Neural cell (in vitro differentiated cells): ENCODE measurements around the gene CYB5RL. TPM values are rescaled to one million over a fixed set of nuclear protein-coding genes. Genes with fewer than 3 reads are reported as not detected.

Experiments
- H2AFZ ChIP-seq: fragments of 200-600, 300-800 bp; sonication (generic), shearing (Covaris generic); 2 replicates; pipeline ENCODE4 v1.6.0; 2014; ENCODE audit warnings: low read depth, mild to moderate bottlenecking, antibody characterized with exemption, low read length, moderate library complexity
- H3F3A ChIP-seq: fragments of 200-600 bp; shearing (Covaris generic); 2 replicates; pipeline ENCODE4 v1.6.1; 2016; ENCODE audit warnings: mild to moderate bottlenecking, moderate library complexity, mixed read lengths, antibody characterized with exemption, low read length; ENCODE audit not compliant: insufficient read depth, poor library complexity, severe bottlenecking
- H3K27ac ChIP-seq: fragments of 200-600, 300-800 bp; sonication (generic), shearing (Covaris generic); 2 replicates; pipeline ENCODE4 v1.5.1; 2014; ENCODE audit warnings: mild to moderate bottlenecking, low read length, moderate library complexity
- H3K27me3 ChIP-seq: fragments of 300-800, 200-600 bp; sonication (generic), shearing (Covaris generic); 2 replicates; pipeline ENCODE4 v1.6.0; 2014; ENCODE audit warnings: mild to moderate bottlenecking, low read depth, low read length, moderate library complexity; ENCODE audit not compliant: insufficient read depth
- H3K36me3 ChIP-seq: fragments of 300-800, 200-600 bp; sonication (generic), shearing (Covaris generic); 2 replicates; pipeline ENCODE4 v1.5.1; 2014; ENCODE audit warnings: mild to moderate bottlenecking, antibody characterized with exemption, low read length, moderate library complexity; ENCODE audit not compliant: insufficient read depth
- H3K4me2 ChIP-seq: fragments of 300-800, 200-600 bp; sonication (generic), shearing (Covaris generic); 2 replicates; pipeline ENCODE4 v1.6.0; 2014; ENCODE audit warnings: mild to moderate bottlenecking, low read length
- H3K4me3 ChIP-seq: fragments of 300-800, 200-600 bp; sonication (generic), shearing (Covaris generic); 2 replicates; pipeline ENCODE4 v1.5.1; 2014; ENCODE audit warnings: mild to moderate bottlenecking, low read length, moderate library complexity
- H3K79me2 ChIP-seq: fragments of 200-600 bp; shearing (Covaris generic); replicated peaks from 2 replicates; pipeline ENCODE4 v1.6.0; 2014; ENCODE audit warnings: mild to moderate bottlenecking, low read length, moderate library complexity; ENCODE audit not compliant: insufficient read depth
- H3K9ac ChIP-seq: fragments of 300-800, 200-600 bp; sonication (generic), shearing (Covaris generic); 2 replicates; pipeline ENCODE4 v1.6.1; 2016; ENCODE audit warnings: mild to moderate bottlenecking, low read length, mixed read lengths
- H3K9me2 ChIP-seq: fragments of 200-600 bp; shearing (Covaris generic); 2 replicates; pipeline ENCODE4 v1.6.1; 2016; ENCODE audit warnings: mild to moderate bottlenecking, low read length, mixed read lengths; ENCODE audit not compliant: insufficient read depth
- H3K9me3 ChIP-seq: fragments of 200-600, 300-800 bp; sonication (generic), shearing (Covaris generic); 2 replicates; pipeline ENCODE4 v1.6.1; 2016; ENCODE audit warnings: mild to moderate bottlenecking, mixed run types, low read length, moderate library complexity, mixed read lengths
- H4K20me1 ChIP-seq: fragments of 200-600 bp; shearing (Covaris generic); 2 replicates; pipeline ENCODE4 v1.6.1; 2016; ENCODE audit warnings: mild to moderate bottlenecking, mixed run types; ENCODE audit not compliant: insufficient read depth
- CTCF ChIP-seq: fragments of 450-650 bp; IDR thresholded peaks from 2 replicates; pipeline ENCODE4 v1.5.1; 2014; ENCODE audit warnings: antibody characterized with exemption, mild to moderate bottlenecking, moderate library complexity; ENCODE audit not compliant: poor library complexity, severe bottlenecking
- EP300 ChIP-seq: fragments of 450-650 bp; conservative IDR thresholded peaks from 2 replicates; pipeline ENCODE4 v1.6.1; 2014; ENCODE audit warnings: antibody characterized with exemption, mild to moderate bottlenecking, moderate library complexity; ENCODE audit not compliant: poor library complexity, severe bottlenecking
- EZH2 ChIP-seq: fragments of 200-600, 300-800 bp; shearing (Covaris generic), sonication (generic); IDR thresholded peaks from 2 replicates; pipeline ENCODE4 v1.6.1; 2014; ENCODE audit warnings: antibody characterized with exemption, low read length, borderline replicate concordance, mild to moderate bottlenecking; ENCODE audit not compliant: insufficient read depth, poor library complexity, severe bottlenecking
- MXI1 ChIP-seq: fragments of 450-650 bp; conservative IDR thresholded peaks from 2 replicates; pipeline ENCODE4 v1.6.1; 2014; ENCODE audit warnings: antibody characterized with exemption, mild to moderate bottlenecking; ENCODE audit not compliant: poor library complexity, severe bottlenecking
- POLR2AphosphoS5 ChIP-seq: IDR thresholded peaks from 2 replicates; pipeline ENCODE4 v1.6.1; 2012
- RAD21 ChIP-seq: fragments of 450-650 bp; conservative IDR thresholded peaks from 2 replicates; pipeline ENCODE4 v1.6.1; 2014; ENCODE audit warnings: antibody characterized with exemption, mild to moderate bottlenecking, moderate library complexity
- SMC3 ChIP-seq: fragments of 450-650 bp; conservative IDR thresholded peaks from 2 replicates; pipeline ENCODE4 v1.6.1; 2014; ENCODE audit warnings: antibody characterized with exemption, mild to moderate bottlenecking, moderate library complexity; ENCODE audit not compliant: poor library complexity
- TAF1 ChIP-seq: IDR thresholded peaks from 2 replicates; pipeline ENCODE4 v1.6.1; 2012; ENCODE audit warnings: low read depth
- polyA plus RNA-seq: library from polyadenylated mRNA; depleted of rRNA; stranded (reverse); fragments of >200 nt; gene quantifications from 2 replicates; pipeline ENCODE4 v1.2.3, GENCODE V29; 2014
- TF ChIP-seq, protein P1 (sequence below): IDR thresholded peaks from 2 replicates; pipeline ENCODE4 v1.6.1; 2012; ENCODE audit warnings: borderline replicate concordance

The CYB5RL gene
- polyA plus RNA-seq, 1 donor from 2014 or later: 1.6 TPM

DNA sequence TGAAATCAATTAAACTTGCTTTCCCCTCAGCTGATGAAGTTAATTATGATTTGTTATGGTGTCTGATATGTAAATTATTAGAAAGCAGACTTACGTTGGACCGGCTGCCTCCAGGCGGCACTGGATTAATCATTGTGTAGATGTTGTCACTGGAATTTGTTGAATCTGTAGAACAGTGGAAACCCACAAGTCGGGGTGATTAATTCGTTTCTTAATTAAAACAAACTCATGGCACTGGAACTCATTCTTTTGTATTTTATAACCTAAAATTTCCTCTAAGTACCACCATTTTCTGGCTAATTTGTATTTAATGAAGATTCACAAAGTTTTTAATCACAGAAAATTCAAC lies 39.2 kb upstream of the CYB5RL start:
- H3K79me2 ChIP-seq: no peaks in the 10 kb centered on the region
- no peak overlapping the region for H3K4me2 ChIP-seq
- peaks cover 11% of the 10 kb centered on the region for H3K36me3 ChIP-seq
- H4K20me1 ChIP-seq: no peaks in the 10 kb centered on the region
- no peak overlapping the region for H3K4me3 ChIP-seq
- no peak overlapping the region for H3K27ac ChIP-seq
- no peaks in the 10 kb centered on the region for H3K9me3 ChIP-seq
- no peak overlapping the region for H3K9ac ChIP-seq
- TF ChIP-seq RAD21 (no peak), SMC3 (no peak), MXI1 (no peak), CTCF (no peak), EP300 (no peak), TAF1 (no peak), POLR2AphosphoS5 (no peak), EZH2 (no peak)
- TF ChIP-seq, protein P1, sequence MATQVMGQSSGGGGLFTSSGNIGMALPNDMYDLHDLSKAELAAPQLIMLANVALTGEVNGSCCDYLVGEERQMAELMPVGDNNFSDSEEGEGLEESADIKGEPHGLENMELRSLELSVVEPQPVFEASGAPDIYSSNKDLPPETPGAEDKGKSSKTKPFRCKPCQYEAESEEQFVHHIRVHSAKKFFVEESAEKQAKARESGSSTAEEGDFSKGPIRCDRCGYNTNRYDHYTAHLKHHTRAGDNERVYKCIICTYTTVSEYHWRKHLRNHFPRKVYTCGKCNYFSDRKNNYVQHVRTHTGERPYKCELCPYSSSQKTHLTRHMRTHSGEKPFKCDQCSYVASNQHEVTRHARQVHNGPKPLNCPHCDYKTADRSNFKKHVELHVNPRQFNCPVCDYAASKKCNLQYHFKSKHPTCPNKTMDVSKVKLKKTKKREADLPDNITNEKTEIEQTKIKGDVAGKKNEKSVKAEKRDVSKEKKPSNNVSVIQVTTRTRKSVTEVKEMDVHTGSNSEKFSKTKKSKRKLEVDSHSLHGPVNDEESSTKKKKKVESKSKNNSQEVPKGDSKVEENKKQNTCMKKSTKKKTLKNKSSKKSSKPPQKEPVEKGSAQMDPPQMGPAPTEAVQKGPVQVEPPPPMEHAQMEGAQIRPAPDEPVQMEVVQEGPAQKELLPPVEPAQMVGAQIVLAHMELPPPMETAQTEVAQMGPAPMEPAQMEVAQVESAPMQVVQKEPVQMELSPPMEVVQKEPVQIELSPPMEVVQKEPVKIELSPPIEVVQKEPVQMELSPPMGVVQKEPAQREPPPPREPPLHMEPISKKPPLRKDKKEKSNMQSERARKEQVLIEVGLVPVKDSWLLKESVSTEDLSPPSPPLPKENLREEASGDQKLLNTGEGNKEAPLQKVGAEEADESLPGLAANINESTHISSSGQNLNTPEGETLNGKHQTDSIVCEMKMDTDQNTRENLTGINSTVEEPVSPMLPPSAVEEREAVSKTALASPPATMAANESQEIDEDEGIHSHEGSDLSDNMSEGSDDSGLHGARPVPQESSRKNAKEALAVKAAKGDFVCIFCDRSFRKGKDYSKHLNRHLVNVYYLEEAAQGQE: no peak
- H3K9me2 ChIP-seq: no peaks in the 10 kb centered on the region
- H3K27me3 ChIP-seq: no peaks in the 10 kb centered on the region
- H3F3A ChIP-seq: no peaks in the 10 kb centered on the region
- H2AFZ ChIP-seq: no peak overlapping the region

GRCh38 chr1:54238353-54239034 lies 38.7 kb upstream of the CYB5RL start:
- Histone ChIP-seq H3K27ac (no peak overlapping the region), H3K9me3 (no peaks in the 10 kb centered on the region), H3F3A (no peaks in the 10 kb centered on the region), H3K9ac (no peak overlapping the region), H3K4me2 (no peak overlapping the region), H4K20me1 (no peaks in the 10 kb centered on the region), H3K27me3 (no peaks in the 10 kb centered on the region), H3K79me2 (no peaks in the 10 kb centered on the region), H3K4me3 (no peak overlapping the region), H3K36me3 (peaks cover 11% of the 10 kb centered on the region), H3K9me2 (no peaks in the 10 kb centered on the region), H2AFZ (no peak overlapping the region)
- TF ChIP-seq POLR2AphosphoS5: no peak
- no peak for TF ChIP-seq EP300
- no peak for TF ChIP-seq SMC3
- TF ChIP-seq EZH2: no peak
- TF ChIP-seq, protein P1: no peak
- TF ChIP-seq CTCF: no peak
- TF ChIP-seq MXI1: no peak
- TF ChIP-seq RAD21: no peak
- TF ChIP-seq TAF1: no peak
